Measurements from ENCODE around the gene COX11.

DNA sequence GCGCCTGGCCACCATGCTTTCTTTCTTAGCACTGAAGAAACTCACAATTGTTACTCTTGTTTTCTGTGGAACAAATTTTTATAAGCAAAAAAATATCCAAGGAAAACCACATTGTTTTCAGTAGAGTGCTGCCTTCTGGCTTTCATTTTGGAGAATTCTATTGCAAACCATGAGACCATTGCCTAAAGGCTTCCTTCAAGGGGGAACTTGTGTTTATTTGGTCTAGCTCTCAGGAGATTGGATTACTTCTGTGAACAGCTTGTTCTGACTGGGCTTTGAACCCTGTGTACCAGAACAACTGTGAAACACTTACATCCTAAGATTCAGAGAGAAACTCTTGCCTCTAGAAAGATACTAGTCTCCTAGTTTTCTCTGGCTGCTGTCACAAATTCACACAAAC is 35.7 kb downstream of the COX11 start:
- TF ChIP-seq, protein P1, sequence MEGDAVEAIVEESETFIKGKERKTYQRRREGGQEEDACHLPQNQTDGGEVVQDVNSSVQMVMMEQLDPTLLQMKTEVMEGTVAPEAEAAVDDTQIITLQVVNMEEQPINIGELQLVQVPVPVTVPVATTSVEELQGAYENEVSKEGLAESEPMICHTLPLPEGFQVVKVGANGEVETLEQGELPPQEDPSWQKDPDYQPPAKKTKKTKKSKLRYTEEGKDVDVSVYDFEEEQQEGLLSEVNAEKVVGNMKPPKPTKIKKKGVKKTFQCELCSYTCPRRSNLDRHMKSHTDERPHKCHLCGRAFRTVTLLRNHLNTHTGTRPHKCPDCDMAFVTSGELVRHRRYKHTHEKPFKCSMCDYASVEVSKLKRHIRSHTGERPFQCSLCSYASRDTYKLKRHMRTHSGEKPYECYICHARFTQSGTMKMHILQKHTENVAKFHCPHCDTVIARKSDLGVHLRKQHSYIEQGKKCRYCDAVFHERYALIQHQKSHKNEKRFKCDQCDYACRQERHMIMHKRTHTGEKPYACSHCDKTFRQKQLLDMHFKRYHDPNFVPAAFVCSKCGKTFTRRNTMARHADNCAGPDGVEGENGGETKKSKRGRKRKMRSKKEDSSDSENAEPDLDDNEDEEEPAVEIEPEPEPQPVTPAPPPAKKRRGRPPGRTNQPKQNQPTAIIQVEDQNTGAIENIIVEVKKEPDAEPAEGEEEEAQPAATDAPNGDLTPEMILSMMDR (IDR thresholded peaks at IDR 0.05), result no peak
- TF ChIP-seq POLR2A (IDR thresholded peaks at IDR 0.05), result no peak
